ENCODE results near the gene SFXN4. TPM values are rescaled to one million over a fixed set of nuclear protein-coding genes. Genes with fewer than 3 reads are reported as not detected.

Gene SFXN4
- total RNA-seq, 1 donor from 2014 or later: 52.7 TPM

GRCh38 chr10:119129721-119130120, 35.8 kb downstream of the SFXN4 start:
- H3K4me3 ChIP-seq: no peak overlapping the region
- no peaks in the 10 kb centered on the region for H3K27me3 ChIP-seq (ENCODE audit: low read depth)
- intact Hi-C loops (cut with micrococcal nuclease): no loop called here
- H3K27ac ChIP-seq (replicated peaks): no peak overlapping the region
- TF ChIP-seq CTCF (IDR thresholded peaks at IDR 0.05; ENCODE audit: borderline replicate concordance): no peak
- H3K4me1 ChIP-seq: peaks cover 16% of the 10 kb centered on the region
- no peak for DNase-seq
- peaks cover 79% of the 10 kb centered on the region for H3K36me3 ChIP-seq
- H3K9me3 ChIP-seq (replicated peaks): no peaks in the 10 kb centered on the region

- TF ChIP-seq CTCF (IDR thresholded peaks at IDR 0.05; ENCODE audit: borderline replicate concordance): no peak
- Histone ChIP-seq H3K27ac (replicated peaks) (no peak overlapping the region), H3K4me1 (peaks cover 2% of the 10 kb centered on the region), H3K36me3 (peaks cover 94% of the 10 kb centered on the region), H3K4me3 (no peak overlapping the region), H3K27me3 (ENCODE audit: low read depth) (no peaks in the 10 kb centered on the region), H3K9me3 (replicated peaks) (no peaks in the 10 kb centered on the region)
- intact Hi-C loops (cut with micrococcal nuclease): no loop called here
- DNase-seq: no peak
These were observed 39.6 kb downstream of the SFXN4 start for GRCh38 chr10:119125942-119126341.

- no peak for DNase-seq
- H3K27me3 ChIP-seq (ENCODE audit: low read depth): no peaks in the 10 kb centered on the region
- peaks cover 15% of the 10 kb centered on the region for H3K4me1 ChIP-seq
- TF ChIP-seq CTCF (IDR thresholded peaks at IDR 0.05; ENCODE audit: borderline replicate concordance): no peak
- intact Hi-C loops (cut with micrococcal nuclease): no loop called here
- peaks cover 85% of the 10 kb centered on the region for H3K36me3 ChIP-seq
- H3K4me3 ChIP-seq: no peak overlapping the region
- H3K27ac ChIP-seq (replicated peaks): peak overlapping the region; percentile 73
- H3K9me3 ChIP-seq (replicated peaks): no peaks in the 10 kb centered on the region
These were observed 44.6 kb downstream of the SFXN4 start for GRCh38 chr10:119120875-119121274.

- intact Hi-C loops (cut with micrococcal nuclease): no loop called here
- Histone ChIP-seq H3K4me3 (no peak overlapping the region), H3K4me1 (peaks cover 15% of the 10 kb centered on the region), H3K36me3 (peaks cover 81% of the 10 kb centered on the region), H3K9me3 (replicated peaks) (no peaks in the 10 kb centered on the region), H3K27ac (replicated peaks) (peak overlapping the region; percentile 73), H3K27me3 (ENCODE audit: low read depth) (no peaks in the 10 kb centered on the region)
- TF ChIP-seq CTCF (IDR thresholded peaks at IDR 0.05; ENCODE audit: borderline replicate concordance): no peak
- DNase-seq: no peak
These were observed 45.1 kb downstream of the SFXN4 start for GRCh38 chr10:119120413-119120867.

- Histone ChIP-seq H3K36me3 (peaks cover 78% of the 10 kb centered on the region), H3K4me3 (no peak overlapping the region), H3K27ac (replicated peaks) (no peak overlapping the region), H3K4me1 (peaks cover 15% of the 10 kb centered on the region), H3K27me3 (ENCODE audit: low read depth) (no peaks in the 10 kb centered on the region), H3K9me3 (replicated peaks) (no peaks in the 10 kb centered on the region)
- no peak for DNase-seq
- intact Hi-C loops (cut with micrococcal nuclease): no loop called here
- TF ChIP-seq CTCF (IDR thresholded peaks at IDR 0.05; ENCODE audit: borderline replicate concordance): no peak
These were observed 46.1 kb downstream of the SFXN4 start for GRCh38 chr10:119119400-119119799.

GRCh38 chr10:119118231-119118630, 47.3 kb downstream of the SFXN4 start:
- no peak overlapping the region for H3K27ac ChIP-seq (replicated peaks)
- DNase-seq: no peak

More at GRCh38 chr10:119118231-119118630, 47.3 kb downstream of the SFXN4 start:
- peaks cover 78% of the 10 kb centered on the region for H3K36me3 ChIP-seq
- no peaks in the 10 kb centered on the region for H3K9me3 ChIP-seq (replicated peaks)
- intact Hi-C loops (cut with micrococcal nuclease): no loop called here
- H3K27me3 ChIP-seq (ENCODE audit: low read depth): no peaks in the 10 kb centered on the region
- peaks cover 15% of the 10 kb centered on the region for H3K4me1 ChIP-seq
- TF ChIP-seq CTCF (IDR thresholded peaks at IDR 0.05; ENCODE audit: borderline replicate concordance): no peak
- H3K4me3 ChIP-seq: no peak overlapping the region
